Ecto neural progenitor cell (in vitro differentiated cells): Measurements from ENCODE around the gene KERA.
"Not testable (repeated sequence)": the region's sequence is repeated elsewhere in the genome, so short reads cannot be mapped to it uniquely, and the experiment has no call there.

Experiments used
- DNase-seq: peaks from one replicate; pipeline ENCODE4 v3.0.0-alpha.2; 2018; ENCODE audit warnings: low spot score

The KERA gene, protein sequence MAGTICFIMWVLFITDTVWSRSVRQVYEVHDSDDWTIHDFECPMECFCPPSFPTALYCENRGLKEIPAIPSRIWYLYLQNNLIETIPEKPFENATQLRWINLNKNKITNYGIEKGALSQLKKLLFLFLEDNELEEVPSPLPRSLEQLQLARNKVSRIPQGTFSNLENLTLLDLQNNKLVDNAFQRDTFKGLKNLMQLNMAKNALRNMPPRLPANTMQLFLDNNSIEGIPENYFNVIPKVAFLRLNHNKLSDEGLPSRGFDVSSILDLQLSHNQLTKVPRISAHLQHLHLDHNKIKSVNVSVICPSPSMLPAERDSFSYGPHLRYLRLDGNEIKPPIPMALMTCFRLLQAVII

DNA sequence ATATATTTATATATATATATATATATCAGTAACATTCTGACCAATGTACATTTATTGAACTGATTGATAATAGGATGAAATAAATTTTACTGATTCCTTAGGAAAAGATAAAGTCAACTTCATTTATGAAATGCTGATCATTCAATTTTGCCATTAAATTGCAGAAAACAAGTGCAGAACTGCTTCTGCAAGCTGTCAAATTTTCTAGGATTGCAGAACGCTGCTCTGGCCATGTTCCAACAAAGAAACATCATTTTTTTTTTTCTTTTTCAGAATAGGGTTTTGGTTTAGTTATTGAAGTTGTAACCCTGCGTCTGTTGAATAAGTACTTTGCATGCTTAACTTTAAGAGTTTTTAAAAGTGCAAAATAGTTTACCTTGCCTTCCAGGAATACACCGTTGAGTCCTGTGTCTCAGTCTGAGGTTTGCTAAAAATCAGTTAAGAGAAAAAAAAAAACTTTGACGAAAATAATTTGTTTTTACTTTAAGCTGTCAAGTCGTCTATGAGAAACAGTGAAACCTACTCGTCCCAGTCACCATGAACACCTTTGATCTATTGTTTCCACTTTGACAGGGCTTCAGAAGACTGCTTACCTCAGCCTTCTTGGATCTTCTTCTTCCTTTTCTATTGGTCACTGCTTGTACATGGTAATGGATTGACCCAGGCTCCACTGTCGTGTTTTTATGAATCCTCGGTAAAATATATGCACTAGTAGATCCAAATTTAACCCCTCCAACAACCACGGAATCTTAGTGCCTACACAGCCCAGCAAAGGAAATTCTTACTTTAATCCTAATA, at the start of gene KERA:
KERA (minus strand) TSS at position 657 of the 798 bp plus-strand sequence. CDS start 1,743 bp downstream, outside the sequence.
- DNase-seq: no peak

DNA sequence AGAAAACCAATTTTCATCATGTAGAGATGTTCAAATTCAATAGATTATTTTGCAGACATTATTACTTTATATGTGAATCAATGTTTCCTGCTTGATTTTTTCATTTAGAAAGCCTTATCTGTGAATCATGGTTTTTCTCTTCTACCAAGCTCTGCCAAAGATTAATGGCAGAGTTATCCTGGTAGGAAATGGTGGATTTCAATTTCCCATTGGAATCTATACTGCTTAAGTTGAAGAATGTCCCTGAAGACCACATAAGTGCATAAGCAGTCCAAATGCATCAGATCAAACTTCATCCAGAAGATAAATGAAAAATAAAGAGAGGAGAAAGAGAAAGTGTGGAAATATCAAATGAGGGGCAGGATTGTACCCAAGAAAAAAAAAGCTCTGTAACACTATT, 48.5 kb upstream of the KERA start:
- no peak for DNase-seq

DNA sequence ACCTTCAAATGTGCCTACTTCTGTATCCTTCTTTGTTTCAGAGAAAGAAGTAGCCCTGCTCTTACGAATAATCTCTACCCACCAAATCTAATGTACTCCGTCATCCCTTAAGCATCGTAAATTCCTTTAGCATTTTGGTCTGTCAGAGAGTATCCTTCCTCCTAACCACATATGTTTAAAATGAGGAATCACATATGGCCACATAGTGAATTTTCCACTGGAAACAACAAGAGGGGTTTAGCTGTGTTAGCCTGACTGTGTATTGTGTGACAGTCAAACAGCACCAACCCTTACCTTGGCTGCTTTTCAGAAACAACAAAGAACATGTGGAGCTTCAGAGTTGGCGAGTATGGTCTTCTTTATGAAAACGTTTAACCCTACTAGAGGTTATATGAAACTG, 48.0 kb upstream of the KERA start:
- DNase-seq: no peak

DNA sequence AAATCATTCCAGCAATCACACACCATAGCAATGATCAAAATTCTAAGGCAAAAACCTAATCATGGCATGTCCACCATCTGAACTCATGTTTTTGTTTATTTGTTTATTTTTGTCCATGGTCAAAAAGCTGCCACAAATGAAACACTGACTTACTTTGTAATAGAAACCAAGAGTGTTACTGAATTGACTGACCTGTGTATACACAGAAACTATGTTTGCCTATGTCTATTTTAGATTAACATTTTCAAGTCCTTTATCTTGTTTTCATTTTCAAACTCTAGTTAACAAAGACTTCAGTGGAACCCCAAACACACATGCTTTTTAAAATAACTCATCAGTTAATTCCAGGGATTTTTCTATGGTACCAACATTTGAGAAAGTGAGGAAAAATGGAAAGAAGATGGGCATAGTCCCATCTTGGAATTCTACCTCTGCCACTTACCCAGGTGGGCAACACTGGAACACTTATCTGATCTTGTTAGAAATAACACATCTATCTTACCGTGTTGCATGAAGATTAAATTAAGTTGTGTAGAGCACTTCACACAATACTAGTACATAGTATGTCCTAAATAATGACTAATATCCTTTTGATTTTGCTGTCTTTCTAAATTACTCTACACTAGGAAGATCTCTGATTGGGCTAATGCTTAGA, 47.1 kb upstream of the KERA start:
- DNase-seq: no peak

DNA sequence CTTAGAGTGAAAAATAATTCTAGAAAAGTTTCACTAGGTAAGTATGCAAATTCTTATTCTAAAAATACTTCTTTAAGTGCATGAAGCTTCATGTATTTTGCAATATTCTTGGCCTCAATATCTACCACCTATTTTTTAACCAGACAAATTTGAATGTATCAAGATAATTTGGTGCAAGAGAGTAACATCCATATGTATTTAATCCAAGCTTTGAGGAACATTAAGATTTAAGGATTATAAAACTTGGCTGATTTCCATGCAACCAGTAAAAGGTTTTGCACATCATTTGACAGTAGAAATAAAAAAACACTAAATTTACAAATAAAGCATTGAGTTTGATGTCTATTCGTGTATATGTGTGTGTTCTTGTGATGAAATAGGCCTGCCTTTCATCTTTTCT, 45.8 kb upstream of the KERA start:
- no peak for DNase-seq

DNA sequence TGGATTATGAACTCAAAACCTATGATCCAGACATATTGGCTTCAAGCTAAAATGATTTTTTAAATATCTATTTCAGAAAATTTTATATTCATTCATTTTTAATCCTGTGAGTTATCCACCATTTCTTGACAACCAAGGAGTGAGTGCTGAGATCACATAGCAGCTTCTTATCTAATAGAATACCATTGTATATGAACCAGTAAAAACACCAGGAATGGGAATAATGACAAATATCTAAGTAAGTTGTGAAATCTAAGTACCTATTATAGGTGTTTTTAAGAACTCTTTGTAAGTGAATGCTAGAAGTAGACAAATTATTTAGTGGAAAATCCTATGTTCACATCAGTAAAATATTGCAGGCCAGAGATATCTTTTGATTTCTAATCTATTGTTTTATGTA, 45.3 kb upstream of the KERA start:
- no peak for DNase-seq

DNA sequence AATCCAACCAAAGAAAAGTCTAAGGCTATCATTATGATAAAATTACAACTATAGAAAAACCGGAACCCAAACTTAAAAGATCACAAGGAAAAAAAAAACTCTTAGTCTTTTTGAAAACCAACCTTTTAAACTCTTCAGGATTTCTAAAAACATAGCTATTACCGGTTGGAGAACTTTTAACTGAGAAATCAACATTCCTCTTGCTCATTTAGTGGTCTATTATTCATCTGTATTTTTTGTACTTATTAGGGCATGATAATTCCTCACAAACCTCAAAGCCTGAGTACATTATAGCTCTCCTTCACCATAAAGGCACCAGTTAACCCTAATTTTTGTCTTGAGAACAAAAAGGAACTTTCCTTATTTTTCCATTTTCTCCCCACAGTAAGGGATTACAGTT, 43.1 kb upstream of the KERA start:
- no peak for DNase-seq

DNA sequence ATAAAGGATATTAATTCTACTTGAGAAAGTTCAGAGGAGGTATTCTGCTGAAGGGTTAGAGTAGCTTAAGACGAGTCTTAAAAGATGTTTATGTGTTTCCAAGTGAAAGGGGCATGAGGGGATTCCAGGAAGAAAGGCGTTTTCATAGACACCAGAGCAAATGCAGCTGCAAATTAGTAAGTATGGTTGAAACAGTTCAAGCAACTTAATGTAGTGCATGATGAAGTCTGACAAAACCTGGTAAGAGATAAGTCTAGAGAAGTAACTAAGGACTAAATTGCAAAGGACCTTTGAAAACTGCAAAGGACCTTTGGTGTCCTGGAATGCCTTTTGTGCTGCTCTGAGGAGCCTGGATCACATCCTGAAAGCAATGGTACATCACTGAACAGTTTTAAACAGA, 42.0 kb upstream of the KERA start:
- no peak for DNase-seq

DNA sequence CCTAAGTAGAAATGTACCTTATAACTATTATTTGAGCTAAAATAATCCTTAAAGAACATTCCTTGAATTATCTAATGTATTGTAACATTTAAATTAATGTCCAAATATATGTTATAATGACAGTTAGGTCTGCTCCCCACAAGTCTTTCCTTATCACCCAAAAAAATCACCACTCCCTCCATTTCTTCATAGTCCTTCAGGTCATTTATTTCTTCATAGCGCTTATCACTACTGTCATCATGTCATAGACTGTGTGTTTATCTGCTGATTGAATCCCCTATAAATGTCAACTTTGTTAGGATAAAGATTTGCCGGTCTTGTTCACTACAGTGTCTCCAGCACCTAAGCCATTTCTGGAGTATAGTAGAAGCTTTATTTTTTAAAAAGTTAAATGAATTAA, 41.5 kb upstream of the KERA start:
- no peak for DNase-seq

DNA sequence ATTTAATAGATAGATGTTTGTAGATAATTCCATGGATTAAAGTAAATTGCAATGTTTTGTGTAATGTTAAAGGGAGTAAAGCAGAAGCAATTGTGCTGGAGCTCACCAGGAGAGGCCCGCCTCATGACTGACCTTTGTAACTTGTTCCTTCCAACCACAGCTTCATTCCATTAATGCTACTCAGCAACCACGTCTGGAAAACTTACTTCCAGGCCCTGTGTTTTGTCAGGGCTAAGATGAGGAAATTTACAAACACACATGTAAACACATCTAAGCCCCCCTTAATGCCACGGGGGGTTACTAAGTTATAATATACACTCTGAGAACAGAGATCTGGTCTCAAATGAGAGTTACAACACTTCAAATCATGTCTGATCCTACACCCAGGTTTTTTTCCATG, 41.1 kb upstream of the KERA start:
- no peak for DNase-seq

DNA sequence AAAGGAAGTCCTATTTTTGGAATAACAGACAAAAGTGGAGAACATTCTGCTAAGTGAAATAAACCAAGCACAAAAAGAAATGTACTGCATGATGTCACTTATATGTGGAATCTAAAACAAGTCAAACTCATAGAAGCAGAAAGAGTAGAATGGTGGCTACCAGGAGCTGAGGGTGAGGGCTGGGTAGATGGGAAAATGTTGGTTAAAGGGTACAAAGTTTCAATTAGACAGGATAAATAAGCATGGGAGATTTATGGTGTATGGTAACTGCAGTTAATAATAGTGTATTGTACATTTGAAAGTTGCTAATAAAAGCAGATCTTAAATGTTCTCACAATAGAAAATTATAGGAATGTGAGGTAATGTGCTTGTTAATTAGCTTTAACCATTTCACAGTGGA, 40.6 kb upstream of the KERA start:
- no peak for DNase-seq

DNA sequence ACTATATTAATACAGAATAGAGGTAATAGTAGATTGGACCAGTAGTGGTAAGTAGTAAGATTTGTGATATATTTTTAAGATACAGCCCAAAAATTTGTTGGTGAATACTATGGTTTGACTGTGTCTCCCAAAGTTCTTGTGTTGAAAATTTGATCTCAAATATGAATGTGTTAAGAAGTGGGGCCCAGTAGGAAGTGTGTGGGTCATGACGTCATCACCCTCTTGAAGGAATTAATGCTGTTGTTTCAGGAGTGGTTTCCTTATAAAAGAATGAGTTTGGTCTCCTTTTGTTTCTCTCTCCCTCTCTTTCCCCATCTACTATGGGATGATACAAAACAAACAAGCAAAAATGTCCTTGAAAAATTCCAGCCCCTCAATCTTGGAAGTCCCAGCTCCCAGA, 37.1 kb upstream of the KERA start:
- no peak for DNase-seq

DNA sequence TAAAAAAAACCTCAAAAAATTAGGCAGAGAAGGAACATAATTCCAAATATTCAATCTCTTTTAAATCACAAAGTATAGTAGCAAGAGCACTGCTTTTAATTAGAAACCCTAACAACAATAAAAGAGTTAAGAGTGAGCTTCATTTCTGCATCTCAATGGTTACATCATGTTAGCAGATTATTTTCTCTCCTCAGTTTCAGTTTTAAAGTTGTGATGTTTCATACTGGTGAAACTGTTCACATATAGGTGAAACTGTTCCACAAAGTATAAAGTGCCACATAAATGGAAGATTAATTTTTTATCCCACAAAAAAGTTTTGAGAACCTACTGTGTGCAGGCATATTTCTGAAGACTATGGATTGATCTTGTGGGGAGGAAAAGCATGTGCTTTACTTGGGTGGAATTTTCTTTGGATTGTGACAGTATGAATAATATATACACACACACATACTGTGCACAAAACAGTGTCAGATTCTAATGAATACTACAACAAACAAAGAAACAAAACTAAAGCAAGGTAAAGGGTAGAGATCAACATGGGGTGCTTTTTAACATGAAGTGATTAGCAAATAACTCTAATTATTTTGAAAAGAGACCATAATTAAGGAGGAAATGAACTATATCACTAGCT, 36.3 kb upstream of the KERA start:
- DNase-seq: no peak

DNA sequence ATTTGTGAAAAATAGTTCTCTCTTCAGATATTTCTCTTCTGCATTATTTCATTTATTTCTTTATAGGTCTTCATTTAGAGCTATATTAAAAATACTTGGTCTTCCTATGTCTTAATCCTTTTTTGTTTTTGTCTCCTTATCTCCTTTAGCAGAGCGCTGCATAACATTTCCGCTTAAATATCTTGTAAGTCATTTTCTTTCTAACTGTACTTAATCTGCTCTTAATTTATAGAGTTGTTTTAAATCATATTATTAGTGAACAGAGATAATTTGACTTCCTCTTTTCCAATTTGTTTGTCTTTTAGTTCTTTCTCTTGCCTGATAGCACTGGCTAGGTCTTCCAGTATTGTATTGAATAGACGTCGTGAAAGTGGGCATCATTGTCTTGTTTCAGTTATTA, 35.5 kb upstream of the KERA start:
- no peak for DNase-seq

DNA sequence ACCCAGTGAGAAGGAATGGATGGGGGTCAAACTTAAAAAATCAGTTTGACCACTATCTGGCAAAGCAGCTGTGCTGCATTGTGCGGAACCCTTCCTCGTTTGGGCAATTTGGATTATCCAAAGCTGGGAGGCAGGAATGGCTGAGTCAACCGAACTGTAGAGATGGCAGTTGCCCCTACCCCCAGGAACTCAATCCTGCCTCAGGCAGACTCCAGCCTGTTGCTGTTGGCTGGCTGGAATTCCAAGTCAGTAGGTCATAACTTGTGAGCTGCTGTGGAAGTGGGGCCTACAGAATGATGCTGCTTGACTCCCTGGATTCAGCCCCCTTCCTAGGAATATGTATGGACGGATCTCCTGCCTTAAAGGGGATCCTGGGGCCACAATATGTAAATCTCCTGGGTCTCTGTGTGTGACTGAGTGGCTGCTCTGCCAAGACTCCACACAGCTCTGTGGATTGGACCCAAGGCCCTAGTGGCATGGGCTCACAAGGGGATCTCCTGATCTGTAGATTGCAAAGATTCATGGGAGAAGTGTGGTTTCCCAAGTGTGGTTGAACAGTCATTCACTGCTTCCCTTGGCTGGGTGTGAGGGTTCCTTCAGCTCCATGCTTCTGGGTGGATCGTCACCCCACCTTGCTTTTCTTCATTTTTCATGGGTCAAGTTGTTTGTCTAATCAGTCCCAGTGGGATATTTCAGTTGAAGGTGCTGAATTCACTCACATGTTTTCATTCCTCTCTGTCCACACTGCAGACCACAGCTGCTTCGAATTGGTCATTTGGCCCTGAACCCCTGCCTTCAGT, 34.3 kb upstream of the KERA start:
- no peak for DNase-seq

DNA sequence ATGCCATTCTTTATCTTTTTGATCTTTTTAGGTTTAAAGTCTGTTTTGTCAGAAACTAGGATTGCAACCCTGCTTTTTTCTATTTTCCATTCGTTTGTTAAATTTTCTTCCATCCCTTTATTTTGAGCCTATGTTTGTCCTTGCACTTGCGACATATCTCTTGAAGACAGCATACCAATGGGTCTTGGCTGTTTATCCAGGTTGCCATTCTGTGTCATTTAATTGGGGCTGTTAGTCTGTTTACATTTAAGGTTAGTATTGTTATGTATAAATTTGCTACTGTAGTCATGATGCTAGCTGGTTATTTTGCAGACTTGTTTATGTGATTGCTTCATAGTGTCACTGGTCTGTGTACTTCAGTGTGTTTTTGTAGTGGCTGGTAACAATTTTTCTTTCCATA, 32.1 kb upstream of the KERA start:
- not testable (repeated sequence) for DNase-seq

DNA sequence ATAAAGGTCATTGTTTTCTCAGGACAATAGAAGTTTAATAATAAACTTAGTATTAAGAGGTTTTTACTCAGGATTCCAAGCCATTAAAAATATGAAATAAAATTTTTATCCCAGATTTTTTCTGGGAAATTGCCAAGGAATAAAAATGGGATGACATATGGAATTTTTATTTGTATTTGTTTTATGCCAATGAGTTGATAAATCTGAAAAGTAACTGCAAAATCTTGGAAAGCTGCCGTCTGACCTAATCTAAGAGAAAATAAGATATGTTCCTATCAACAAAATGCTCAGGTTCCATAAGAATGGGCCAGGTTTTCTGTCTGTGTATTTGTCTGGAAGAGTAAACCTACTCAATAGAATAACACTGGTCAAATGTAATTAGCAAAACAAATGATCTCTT, 22.2 kb upstream of the KERA start:
- no peak for DNase-seq

DNA sequence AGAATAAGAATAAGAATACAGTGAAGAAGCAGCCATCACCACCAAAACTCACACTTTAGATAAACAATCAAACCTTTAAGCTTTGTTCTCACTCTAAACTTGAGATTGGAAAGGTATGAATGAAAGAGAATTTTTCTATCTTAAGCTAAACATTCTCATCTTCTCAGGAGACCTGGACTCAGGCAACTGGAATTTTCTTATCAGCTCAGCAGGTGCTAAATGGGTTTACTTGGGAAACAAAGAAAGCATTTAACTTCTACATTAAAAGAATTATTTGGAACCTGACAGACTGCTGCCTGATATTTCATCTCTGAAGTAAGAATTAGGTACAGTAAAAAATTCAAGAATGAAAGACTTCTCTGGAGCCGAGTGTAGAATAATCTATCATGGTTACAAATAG, 20.7 kb upstream of the KERA start:
- DNase-seq: no peak

DNA sequence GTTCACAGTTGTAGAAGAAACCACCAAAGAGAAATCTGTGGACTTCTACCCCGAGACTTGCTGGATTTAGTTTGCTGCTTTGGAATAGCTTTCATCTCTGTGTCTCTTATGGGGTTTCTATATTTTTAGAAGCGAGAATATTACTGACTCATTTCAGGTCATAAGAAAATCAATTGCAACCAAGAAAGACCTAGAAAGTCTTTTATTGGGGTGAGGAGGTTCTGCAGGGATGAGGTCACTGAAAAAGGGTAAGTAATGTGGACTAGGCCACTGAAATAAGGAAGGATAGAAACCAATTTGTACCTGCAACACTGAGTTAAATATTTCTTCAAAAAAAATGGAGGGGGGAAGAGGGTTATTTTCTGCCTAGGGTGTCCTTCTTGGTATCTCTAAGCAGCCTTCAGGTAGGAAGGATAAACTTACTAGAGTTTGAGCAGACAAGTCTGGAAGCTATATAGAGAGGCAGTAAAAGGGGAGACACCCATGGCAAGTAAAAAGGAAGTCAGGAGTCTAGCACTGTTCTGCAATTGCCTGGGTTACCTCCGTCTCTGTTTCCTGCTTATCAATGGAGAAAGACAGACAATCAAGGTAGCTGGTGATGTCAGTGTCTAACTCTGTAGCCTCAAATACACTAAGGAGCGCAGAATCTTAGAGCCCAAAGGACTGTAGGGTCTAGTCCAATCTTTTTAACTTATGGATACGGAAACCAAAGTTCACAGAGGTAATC, 19.6 kb upstream of the KERA start:
- DNase-seq: no peak

DNA sequence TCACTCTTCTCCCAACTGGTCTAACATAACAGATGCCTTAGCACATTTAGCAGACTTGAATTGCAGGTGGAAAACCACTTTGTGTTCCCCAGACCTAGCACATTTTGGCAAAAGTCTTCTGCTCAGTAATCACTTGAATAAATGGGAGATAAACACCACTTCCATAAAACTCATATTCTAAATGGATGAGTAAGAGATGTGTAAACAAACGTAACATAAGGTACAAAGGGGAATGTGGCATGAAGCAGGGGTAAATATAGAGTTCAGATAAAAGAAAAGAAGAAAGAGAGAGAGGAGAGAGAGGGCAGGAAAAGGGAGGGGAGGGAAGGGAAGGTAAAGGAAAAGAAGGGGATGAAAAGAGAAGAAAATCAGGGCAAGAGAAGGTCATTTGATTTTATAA, 17.0 kb upstream of the KERA start:
- no peak for DNase-seq

DNA sequence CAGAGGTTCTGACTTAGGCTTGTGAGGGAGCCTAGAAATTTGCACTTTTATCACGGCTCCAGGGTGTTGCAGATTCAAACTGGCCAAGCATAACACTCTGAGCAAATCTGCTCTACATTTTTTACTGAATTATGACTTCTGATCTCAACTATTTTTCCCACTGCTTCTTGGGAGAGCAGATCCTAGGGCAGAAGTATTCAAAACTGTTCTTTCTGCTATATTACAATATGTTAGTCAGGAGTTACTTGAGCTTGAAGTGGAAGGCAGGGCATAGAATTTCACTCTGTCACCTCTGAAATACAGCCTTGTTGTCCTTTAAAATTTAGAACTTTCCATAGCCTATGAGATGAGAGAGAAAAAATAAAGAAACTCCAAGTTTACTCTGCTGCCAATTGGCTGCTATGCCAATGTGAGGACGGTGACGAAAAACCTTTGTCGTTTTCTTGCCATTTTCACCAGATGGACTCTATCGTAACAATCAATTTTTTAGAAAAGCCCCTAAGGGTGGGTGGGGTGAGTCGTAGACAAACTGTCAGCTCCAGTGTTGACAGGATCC, 16.4 kb upstream of the KERA start:
- DNase-seq: no peak
